ENCODE measurements around the gene PALLD.

DNA sequence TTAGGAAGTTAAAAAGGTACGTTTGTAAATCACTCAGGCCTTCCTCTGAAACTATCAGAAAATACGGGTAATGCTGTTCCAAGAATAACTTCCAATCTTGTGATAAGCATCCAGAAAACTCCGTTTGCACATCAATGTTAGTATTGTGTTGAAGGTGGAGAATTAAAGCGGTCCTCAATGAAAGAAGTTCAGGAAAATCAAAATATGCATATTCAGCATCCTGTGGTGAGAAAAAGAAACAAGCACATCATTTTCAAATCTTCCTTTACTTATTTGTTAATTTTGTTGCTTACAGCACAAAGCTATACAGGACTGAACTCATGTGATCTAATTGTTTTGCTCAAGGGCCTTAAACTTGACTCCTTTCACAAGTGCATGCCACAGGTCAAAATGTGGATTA, 35.0 kb upstream of the PALLD start:
- TF ChIP-seq CTCF (IDR thresholded peaks at IDR 0.05) (no peak), EZH2phosphoT487 (IDR thresholded peaks at IDR 0.05) (no peak), EZH2 (IDR thresholded peaks at IDR 0.05) (no peak)
